ENCODE results near the gene OSCP1.

The OSCP1 gene

GRCh38 chr1:36471830-36472641 is 21.8 kb upstream of the OSCP1 start:
- Histone ChIP-seq H3K4me2 (ENCODE audit: low read depth, low read length, poor library complexity, severe bottlenecking) (no peak overlapping the region), H3F3A (ENCODE audit: low read depth) (no peaks in the 10 kb centered on the region), H3K27me3 (ENCODE audit: insufficient read depth, low read length, poor library complexity, severe bottlenecking) (no peaks in the 10 kb centered on the region), H3K79me2 (ENCODE audit: insufficient read depth, low read length) (no peaks in the 10 kb centered on the region), H3K9me2 (replicated peaks; ENCODE audit: low read depth, low read length) (no peaks in the 10 kb centered on the region), H3K36me3 (ENCODE audit: insufficient read depth, low read length) (no peaks in the 10 kb centered on the region), H3K4me1 (ENCODE audit: insufficient read depth, low read length, poor library complexity, severe bottlenecking) (no peaks in the 10 kb centered on the region), H3K9ac (ENCODE audit: low read depth, low read length, poor library complexity, severe bottlenecking) (no peak overlapping the region), H3K4me3 (ENCODE audit: low read length, poor library complexity, severe bottlenecking) (no peak overlapping the region), H2AFZ (ENCODE audit: low read length) (no peak overlapping the region), H3K9me3 (ENCODE audit: insufficient read depth, low read depth, low read length) (no peaks in the 10 kb centered on the region), H4K20me1 (ENCODE audit: insufficient read depth, low read length, poor library complexity, severe bottlenecking) (no peaks in the 10 kb centered on the region)
- no peak for TF ChIP-seq CTCF (conservative IDR thresholded peaks at IDR 0.05; ENCODE audit: low read length)
- no peak for TF ChIP-seq EZH2phosphoT487 (IDR thresholded peaks at IDR 0.05; ENCODE audit: borderline replicate concordance)

- no peaks in the 10 kb centered on the region for H3K79me2 ChIP-seq (ENCODE audit: insufficient read depth, low read length)
- no peaks in the 10 kb centered on the region for H3K9me3 ChIP-seq (ENCODE audit: insufficient read depth, low read depth, low read length)
- H2AFZ ChIP-seq (ENCODE audit: low read length) = no peak overlapping the region
- peaks cover 11% of the 10 kb centered on the region for H3K4me1 ChIP-seq (ENCODE audit: insufficient read depth, low read length, poor library complexity, severe bottlenecking)
- H3K9ac ChIP-seq (ENCODE audit: low read depth, low read length, poor library complexity, severe bottlenecking) = no peak overlapping the region
- no peaks in the 10 kb centered on the region for H3K27me3 ChIP-seq (ENCODE audit: insufficient read depth, low read length, poor library complexity, severe bottlenecking)
- TF ChIP-seq EZH2phosphoT487 (IDR thresholded peaks at IDR 0.05; ENCODE audit: borderline replicate concordance) = no peak
- TF ChIP-seq CTCF (conservative IDR thresholded peaks at IDR 0.05; ENCODE audit: low read length) = no peak
- H4K20me1 ChIP-seq (ENCODE audit: insufficient read depth, low read length, poor library complexity, severe bottlenecking) = no peaks in the 10 kb centered on the region
- no peak overlapping the region for H3K4me3 ChIP-seq (ENCODE audit: low read length, poor library complexity, severe bottlenecking)
- H3K4me2 ChIP-seq (ENCODE audit: low read depth, low read length, poor library complexity, severe bottlenecking) = no peak overlapping the region
- H3K9me2 ChIP-seq (replicated peaks; ENCODE audit: low read depth, low read length) = no peaks in the 10 kb centered on the region
- H3F3A ChIP-seq (ENCODE audit: low read depth) = no peaks in the 10 kb centered on the region
- H3K36me3 ChIP-seq (ENCODE audit: insufficient read depth, low read length) = no peaks in the 10 kb centered on the region
Measured at GRCh38 chr1:36469163-36469562, 18.9 kb upstream of the OSCP1 start.

GRCh38 chr1:36467700-36468455 is 17.6 kb upstream of the OSCP1 start:
- Histone ChIP-seq H3K9me2 (replicated peaks; ENCODE audit: low read depth, low read length) (no peaks in the 10 kb centered on the region), H3K4me1 (ENCODE audit: insufficient read depth, low read length, poor library complexity, severe bottlenecking) (peaks cover 17% of the 10 kb centered on the region), H3K36me3 (ENCODE audit: insufficient read depth, low read length) (no peaks in the 10 kb centered on the region), H3K4me3 (ENCODE audit: low read length, poor library complexity, severe bottlenecking) (no peak overlapping the region), H3K79me2 (ENCODE audit: insufficient read depth, low read length) (peaks cover 10% of the 10 kb centered on the region), H3K9ac (ENCODE audit: low read depth, low read length, poor library complexity, severe bottlenecking) (no peak overlapping the region), H2AFZ (ENCODE audit: low read length) (no peak overlapping the region), H3K9me3 (ENCODE audit: insufficient read depth, low read depth, low read length) (no peaks in the 10 kb centered on the region), H3F3A (ENCODE audit: low read depth) (no peaks in the 10 kb centered on the region), H3K27me3 (ENCODE audit: insufficient read depth, low read length, poor library complexity, severe bottlenecking) (no peaks in the 10 kb centered on the region), H4K20me1 (ENCODE audit: insufficient read depth, low read length, poor library complexity, severe bottlenecking) (no peaks in the 10 kb centered on the region), H3K4me2 (ENCODE audit: low read depth, low read length, poor library complexity, severe bottlenecking) (no peak overlapping the region)
- TF ChIP-seq CTCF (conservative IDR thresholded peaks at IDR 0.05; ENCODE audit: low read length) = no peak
- no peak for TF ChIP-seq EZH2phosphoT487 (IDR thresholded peaks at IDR 0.05; ENCODE audit: borderline replicate concordance)
